H9 (cell line): ENCODE measurements around the gene ZNF732. TPM values are rescaled to one million over a fixed set of nuclear protein-coding genes. Genes with fewer than 3 reads are reported as not detected.

Source experiments
- DNase-seq: peaks from one replicate; pipeline ENCODE4 v3.0.0-alpha.2; 2017
- H2AFZ ChIP-seq: one replicate; pipeline ENCODE4 v1.6.1; 2013; ENCODE audit warnings: mild to moderate bottlenecking, low read length, control low read depth, moderate library complexity
- H2AK5ac ChIP-seq: 2 replicates; pipeline ENCODE4 v1.6.1; 2013; ENCODE audit warnings: low read length, control low read depth, mixed read lengths; ENCODE audit not compliant: insufficient read length
- H2BK120ac ChIP-seq: one replicate; pipeline ENCODE4 v1.6.1; 2013; ENCODE audit warnings: low read depth, mild to moderate bottlenecking, low read length, control low read depth, inconsistent platforms; ENCODE audit not compliant: poor library complexity, severe bottlenecking
- H2BK12ac ChIP-seq: 2 replicates; pipeline ENCODE4 v1.6.1; 2013; ENCODE audit warnings: low read length, control low read depth, mixed read lengths, low read depth; ENCODE audit not compliant: insufficient read length
- H2BK15ac ChIP-seq: 2 replicates; pipeline ENCODE4 v1.6.1; 2013; ENCODE audit warnings: low read depth, low read length, control low read depth
- H2BK20ac ChIP-seq: one replicate; pipeline ENCODE4 v1.6.1; 2013; ENCODE audit warnings: low read depth, mild to moderate bottlenecking, low read length, control low read depth, inconsistent platforms; ENCODE audit not compliant: poor library complexity, severe bottlenecking
- H2BK5ac ChIP-seq: 2 replicates; pipeline ENCODE4 v1.6.1; 2013; ENCODE audit warnings: low read length, control low read depth, mixed read lengths; ENCODE audit not compliant: insufficient read length
- H3K14ac ChIP-seq: 2 replicates; pipeline ENCODE4 v1.6.1; 2013; ENCODE audit warnings: low read length, control low read depth; ENCODE audit not compliant: insufficient read depth
- H3K18ac ChIP-seq: 2 replicates; pipeline ENCODE4 v1.6.1; 2013; ENCODE audit warnings: low read depth, mild to moderate bottlenecking, mixed read lengths, low read length, control low read depth; ENCODE audit not compliant: insufficient read length
- H3K23ac ChIP-seq: 2 replicates; pipeline ENCODE4 v1.6.1; 2013; ENCODE audit warnings: low read length, control low read depth, mixed read lengths, low read depth; ENCODE audit not compliant: insufficient read length
- H3K23me2 ChIP-seq: 2 replicates; pipeline ENCODE4 v1.6.1; 2013; ENCODE audit warnings: low read depth, mild to moderate bottlenecking, mixed read lengths, low read length, control low read depth; ENCODE audit not compliant: insufficient read length, poor library complexity, severe bottlenecking
- H3K27ac ChIP-seq: 2 replicates; pipeline ENCODE4 v1.5.1; 2013; ENCODE audit warnings: low read length, control low read depth, mixed read lengths, low read depth; ENCODE audit not compliant: insufficient read length
- H3K27me3 ChIP-seq: 2 replicates; pipeline ENCODE4 v1.6.1; 2013; ENCODE audit warnings: low read length, control low read depth, inconsistent platforms; ENCODE audit not compliant: insufficient read depth
- H3K4ac ChIP-seq: 2 replicates; pipeline ENCODE4 v1.6.1; 2013; ENCODE audit warnings: low read depth, mild to moderate bottlenecking, control low read depth, inconsistent platforms, low read length, moderate library complexity
- H3K4me1 ChIP-seq: 2 replicates; pipeline ENCODE4 v1.6.1; 2013; ENCODE audit warnings: low read length, control low read depth, inconsistent platforms; ENCODE audit not compliant: insufficient read depth
- H3K4me2 ChIP-seq: 2 replicates; pipeline ENCODE4 v1.6.1; 2013; ENCODE audit warnings: low read length, control low read depth, mixed read lengths; ENCODE audit not compliant: insufficient read length, insufficient read depth
- H3K56ac ChIP-seq: 2 replicates; pipeline ENCODE4 v1.6.1; 2013; ENCODE audit warnings: low read depth, mild to moderate bottlenecking, mixed read lengths, low read length, control low read depth; ENCODE audit not compliant: insufficient read length
- H3K79me1 ChIP-seq: 2 replicates; pipeline ENCODE4 v1.6.1; 2013; ENCODE audit warnings: low read depth, mild to moderate bottlenecking, moderate library complexity, low read length, control low read depth, inconsistent platforms; ENCODE audit not compliant: insufficient read depth, poor library complexity, severe bottlenecking
- H3K79me2 ChIP-seq: 2 replicates; pipeline ENCODE4 v1.6.1; 2013; ENCODE audit warnings: low read length, control low read depth, inconsistent platforms; ENCODE audit not compliant: insufficient read depth
- H3K9ac ChIP-seq: 2 replicates; pipeline ENCODE4 v1.6.1; 2013; ENCODE audit warnings: low read length, control low read depth, mixed read lengths; ENCODE audit not compliant: insufficient read length; ENCODE audit errors: extremely low read depth
- H3K9me3 ChIP-seq: one replicate; pipeline ENCODE4 v1.6.1; 2013; ENCODE audit warnings: low read depth, low read length, inconsistent platforms; ENCODE audit not compliant: control insufficient read depth
- H3T11ph ChIP-seq: one replicate; pipeline ENCODE4 v1.6.1; 2013; ENCODE audit warnings: mild to moderate bottlenecking, low read length, control low read depth, inconsistent platforms
- H4K20me1 ChIP-seq: one replicate; pipeline ENCODE4 v1.6.1; 2013; ENCODE audit not compliant: control insufficient read depth, insufficient read length, insufficient read depth
- H4K5ac ChIP-seq: 2 replicates; pipeline ENCODE4 v1.6.1; 2013; ENCODE audit warnings: low read depth, mild to moderate bottlenecking, mixed read lengths, low read length, control low read depth; ENCODE audit not compliant: insufficient read length
- H4K8ac ChIP-seq: replicated peaks from 2 replicates; pipeline ENCODE4 v1.6.1; 2013; ENCODE audit warnings: low read length, control low read depth, mixed read lengths, low read depth; ENCODE audit not compliant: insufficient read length
- H4K91ac ChIP-seq: 2 replicates; pipeline ENCODE4 v1.6.1; 2013; ENCODE audit warnings: low read depth, mild to moderate bottlenecking, moderate library complexity, mixed read lengths, low read length, control low read depth; ENCODE audit not compliant: insufficient read length
- H3K27ac Mint-ChIP-seq, 3 experiments: 2 replicates in 2 of 3; 3 replicates in 1 of 3; pipeline ENCODE4 v1.8.0; 2020 to 2021; ENCODE audit warnings: mixed read lengths in 3 of 3, mild to moderate bottlenecking in 1 of 3, moderate library complexity in 1 of 3
- H3K27me3 Mint-ChIP-seq: 2 replicates; pipeline ENCODE4 v1.8.0; 2021; ENCODE audit warnings: low read depth, mild to moderate bottlenecking, moderate library complexity, mixed read lengths
- H3K36me3 Mint-ChIP-seq, 3 experiments: 2 replicates in 2 of 3; 3 replicates in 1 of 3; pipeline ENCODE4 v1.8.0; 2020 to 2021; ENCODE audit warnings: low read depth in 3 of 3, mixed read lengths in 3 of 3; ENCODE audit not compliant: insufficient read depth in 1 of 3
- H3K4me1 Mint-ChIP-seq, 2 experiments: 2 replicates each; pipeline ENCODE4 v1.8.0; 2020; ENCODE audit warnings: mixed read lengths in 2 of 2
- H3K4me3 Mint-ChIP-seq, 2 experiments: 2 replicates in 1 of 2; 3 replicates in 1 of 2; pipeline ENCODE4 v1.8.0; 2020 to 2021; ENCODE audit warnings: mild to moderate bottlenecking in 2 of 2, mixed read lengths in 2 of 2, moderate library complexity in 1 of 2
- H3K9me3 Mint-ChIP-seq, 2 experiments: 2 replicates in 1 of 2; 3 replicates in 1 of 2; pipeline ENCODE4 v1.8.0; 2020; ENCODE audit warnings: mild to moderate bottlenecking in 2 of 2, mixed read lengths in 2 of 2, moderate library complexity in 1 of 2
- CTCF ChIP-seq: fragments of 200-600 bp; sonication (generic); conservative IDR thresholded peaks from 3 replicates; pipeline ENCODE4 v1.8.0; 2021; ENCODE audit warnings: antibody characterized with exemption, mild to moderate bottlenecking
- WGBS: extraction: QIAGEN DNeasy Blood & Tissue Kit; methylation state at CpG from one replicate; pipeline ENCODE4 v1.1.7; 2013; ENCODE audit warnings: missing lambda C conversion rate, low lambda C conversion rate, mixed read lengths; ENCODE audit not compliant: insufficient read length; ENCODE audit errors: extremely low coverage; 5-methylcytosine and 5-hydroxymethylcytosine counted together
- total RNA-seq: library from RNA; stranded (reverse); gene quantifications from 2 replicates; pipeline ENCODE4 v1.2.1, GENCODE V29; 2021

The ZNF732 gene
- total RNA-seq, 1 experiment from 2014 or later: 13.6 TPM

- peaks cover 5% of the 10 kb centered on the region; the same call in 1 of the 2 replicates for H3K4me1 ChIP-seq
- H3T11ph ChIP-seq: no peak overlapping the region
- H2BK12ac ChIP-seq: no peak overlapping the region
- no peak overlapping the region for H2BK120ac ChIP-seq
- no peak overlapping the region for H2BK15ac ChIP-seq
- no peak overlapping the region for H3K27ac ChIP-seq
- no peak overlapping the region for H3K18ac ChIP-seq
- peaks cover 3% of the 10 kb centered on the region for H3K23me2 ChIP-seq
- no peaks in the 10 kb centered on the region for H3K27me3 ChIP-seq
- no peak overlapping the region for H3K14ac ChIP-seq
- no peak for DNase-seq
- no peak overlapping the region for H2BK20ac ChIP-seq
- Mint-ChIP-seq H3K27ac (no peak overlapping the region), H3K4me3 (no peak overlapping the region), H3K9me3 (peaks cover 67 to 80% of the 10 kb centered on the region in 2 experiments), H3K4me1 (peaks cover 5 to 10% of the 10 kb centered on the region in 2 experiments), H3K27me3 (no peaks in the 10 kb centered on the region; the same call in none of the 2 replicates), H3K36me3 (peaks cover 22 to 27% (median 25%) of the 10 kb centered on the region in 3 experiments)
- no CpG with 5 or more reads among the region's 4 CpGs for WGBS
- no peak overlapping the region for H3K56ac ChIP-seq
- no peaks in the 10 kb centered on the region for H3K9me3 ChIP-seq
- no peak overlapping the region for H4K91ac ChIP-seq
- H4K8ac ChIP-seq: no peak overlapping the region
- no peaks in the 10 kb centered on the region for H4K20me1 ChIP-seq
- peaks cover 47% of the 10 kb centered on the region; the same call in 1 of the 2 replicates for H3K79me2 ChIP-seq
- no peak overlapping the region for H4K5ac ChIP-seq
- no peak overlapping the region for H3K9ac ChIP-seq
- peaks cover 5% of the 10 kb centered on the region for H3K79me1 ChIP-seq
- H2BK5ac ChIP-seq: no peak overlapping the region
- H3K4me2 ChIP-seq: no peak overlapping the region
- no peak overlapping the region for H2AK5ac ChIP-seq
- no peak overlapping the region for H2AFZ ChIP-seq
- TF ChIP-seq CTCF: no peak
- H3K4ac ChIP-seq: no peak overlapping the region
- H3K23ac ChIP-seq: no peak overlapping the region
Measured at GRCh38 chr4:302381-302780, 2.9 kb downstream of the ZNF732 start.
